Fibroblast of the aortic adventitia (primary cell): ENCODE results near the gene NCMAP. TPM values are rescaled to one million over a fixed set of nuclear protein-coding genes. Genes with fewer than 3 reads are reported as not detected.

Source experiments
- DNase-seq: peaks from one replicate; pipeline ENCODE4 v3.0.0-alpha.2; 2010; ENCODE audit warnings: low read depth
- H3K4me3 ChIP-seq: 2 replicates; pipeline ENCODE4 v1.5.1; 2011; ENCODE audit warnings: low read depth, mild to moderate bottlenecking, control low read depth, low read length, moderate library complexity
- total RNA-seq: library from RNA; depleted of rRNA; stranded (reverse); fragments of >200 nt; gene quantifications from 2 replicates; pipeline ENCODE4 v1.2.3, GENCODE V29; 2012; ENCODE audit warnings: low replicate concordance
- TF ChIP-seq, protein P1 (sequence below): IDR thresholded peaks from 2 replicates; pipeline ENCODE4 v1.5.1; 2011; ENCODE audit warnings: mild to moderate bottlenecking, low read length, control low read depth, inconsistent platforms; ENCODE audit not compliant: insufficient read depth

Gene NCMAP
- total RNA-seq, 1 donor = not detected

DNA sequence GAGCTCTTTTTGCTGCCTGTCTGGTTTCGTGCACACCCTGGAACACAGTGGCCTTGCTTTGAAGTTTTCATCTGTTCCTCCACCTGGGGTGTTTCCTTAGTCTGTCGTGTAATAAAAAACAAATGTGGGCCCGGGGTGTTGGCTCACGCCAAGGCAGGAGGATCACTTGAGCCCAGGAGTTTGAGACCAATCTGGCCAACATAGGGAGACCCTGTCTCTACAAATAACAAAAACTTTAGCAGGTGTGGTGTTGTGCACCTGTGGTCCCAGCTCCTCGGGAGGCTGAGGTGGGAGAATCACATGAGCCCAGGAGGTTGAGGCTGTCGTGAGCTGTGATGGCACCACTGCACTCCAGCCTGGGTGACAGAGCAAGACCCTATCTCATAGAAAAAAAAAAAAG is 4.5 kb downstream of the NCMAP start:
- no peak overlapping the region for H3K4me3 ChIP-seq
- TF ChIP-seq, protein P1, sequence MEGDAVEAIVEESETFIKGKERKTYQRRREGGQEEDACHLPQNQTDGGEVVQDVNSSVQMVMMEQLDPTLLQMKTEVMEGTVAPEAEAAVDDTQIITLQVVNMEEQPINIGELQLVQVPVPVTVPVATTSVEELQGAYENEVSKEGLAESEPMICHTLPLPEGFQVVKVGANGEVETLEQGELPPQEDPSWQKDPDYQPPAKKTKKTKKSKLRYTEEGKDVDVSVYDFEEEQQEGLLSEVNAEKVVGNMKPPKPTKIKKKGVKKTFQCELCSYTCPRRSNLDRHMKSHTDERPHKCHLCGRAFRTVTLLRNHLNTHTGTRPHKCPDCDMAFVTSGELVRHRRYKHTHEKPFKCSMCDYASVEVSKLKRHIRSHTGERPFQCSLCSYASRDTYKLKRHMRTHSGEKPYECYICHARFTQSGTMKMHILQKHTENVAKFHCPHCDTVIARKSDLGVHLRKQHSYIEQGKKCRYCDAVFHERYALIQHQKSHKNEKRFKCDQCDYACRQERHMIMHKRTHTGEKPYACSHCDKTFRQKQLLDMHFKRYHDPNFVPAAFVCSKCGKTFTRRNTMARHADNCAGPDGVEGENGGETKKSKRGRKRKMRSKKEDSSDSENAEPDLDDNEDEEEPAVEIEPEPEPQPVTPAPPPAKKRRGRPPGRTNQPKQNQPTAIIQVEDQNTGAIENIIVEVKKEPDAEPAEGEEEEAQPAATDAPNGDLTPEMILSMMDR = no peak
- DNase-seq = no peak

DNA sequence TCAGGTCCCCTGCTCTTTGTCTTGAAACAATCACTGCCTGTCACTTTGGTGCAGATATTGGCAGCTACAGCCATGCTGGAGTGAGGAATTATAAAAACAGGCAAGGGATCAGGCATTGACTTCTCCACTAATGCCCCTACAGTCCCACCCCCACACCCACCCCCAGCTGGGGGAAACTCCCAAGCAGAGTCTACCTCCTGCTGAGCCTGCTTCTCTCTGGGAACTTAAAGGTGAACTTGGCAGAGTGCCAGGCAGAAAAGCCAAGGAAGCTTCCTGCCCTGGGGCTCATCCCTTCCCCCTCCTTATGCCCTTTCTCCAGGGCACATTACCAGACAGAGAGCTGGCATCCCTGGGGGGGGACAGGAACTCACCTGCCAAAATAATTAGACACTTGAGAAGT is 6.7 kb downstream of the NCMAP start:
- TF ChIP-seq, protein P1 = no peak
- DNase-seq = no peak
- no peak overlapping the region for H3K4me3 ChIP-seq

DNA sequence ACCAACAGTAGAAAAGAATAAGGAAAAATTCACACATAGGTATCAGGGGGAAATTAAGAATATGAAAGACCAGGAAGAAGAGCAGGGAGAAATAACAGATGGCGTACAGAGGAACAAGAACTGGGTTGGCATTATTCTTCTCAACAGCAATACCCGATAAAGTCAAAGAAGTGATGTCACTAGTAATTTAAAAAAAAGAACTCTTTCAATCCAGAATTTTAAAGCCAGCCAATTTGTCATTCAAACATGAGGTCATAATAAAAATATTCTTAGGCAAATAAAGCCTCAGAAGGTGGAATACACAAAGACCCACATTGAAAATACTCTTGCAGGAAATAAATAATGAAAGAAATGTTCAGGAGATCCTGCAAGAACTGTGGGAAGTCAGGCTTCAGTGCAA is 8.8 kb downstream of the NCMAP start:
- no peak for DNase-seq
- no peak overlapping the region for H3K4me3 ChIP-seq
- TF ChIP-seq, protein P1 = no peak

DNA sequence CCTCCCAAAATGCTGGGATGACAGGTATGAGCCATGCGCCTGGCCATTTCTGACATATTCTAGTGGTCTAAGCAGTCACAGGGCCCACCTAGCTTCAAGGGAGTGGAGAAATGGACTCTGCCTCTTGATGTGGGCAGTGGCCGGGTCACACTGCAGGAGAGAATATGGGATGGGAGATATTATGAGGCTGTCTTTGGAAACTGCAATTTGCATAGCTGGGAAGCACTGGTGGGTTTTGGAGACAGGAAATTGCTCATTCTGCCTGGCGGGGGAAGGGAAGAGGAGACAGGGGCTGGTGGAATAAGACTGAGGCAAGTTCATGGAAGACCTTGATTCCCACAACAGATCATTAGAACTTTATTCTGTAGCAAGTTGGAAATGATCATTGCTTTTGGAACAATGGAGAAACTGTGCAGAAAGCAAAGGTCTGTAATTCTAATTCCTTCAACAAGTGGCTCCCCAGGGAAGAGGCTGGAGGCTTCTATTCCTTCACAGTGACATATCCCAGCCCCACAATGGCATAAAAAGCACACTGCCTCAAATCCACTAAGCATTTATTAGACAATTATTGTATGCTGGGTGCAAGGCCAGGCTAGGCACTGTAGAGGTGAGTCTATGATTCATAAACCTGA is 10.5 kb downstream of the NCMAP start:
- no peak for DNase-seq
- no peak overlapping the region for H3K4me3 ChIP-seq
- TF ChIP-seq, protein P1 = no peak

DNA sequence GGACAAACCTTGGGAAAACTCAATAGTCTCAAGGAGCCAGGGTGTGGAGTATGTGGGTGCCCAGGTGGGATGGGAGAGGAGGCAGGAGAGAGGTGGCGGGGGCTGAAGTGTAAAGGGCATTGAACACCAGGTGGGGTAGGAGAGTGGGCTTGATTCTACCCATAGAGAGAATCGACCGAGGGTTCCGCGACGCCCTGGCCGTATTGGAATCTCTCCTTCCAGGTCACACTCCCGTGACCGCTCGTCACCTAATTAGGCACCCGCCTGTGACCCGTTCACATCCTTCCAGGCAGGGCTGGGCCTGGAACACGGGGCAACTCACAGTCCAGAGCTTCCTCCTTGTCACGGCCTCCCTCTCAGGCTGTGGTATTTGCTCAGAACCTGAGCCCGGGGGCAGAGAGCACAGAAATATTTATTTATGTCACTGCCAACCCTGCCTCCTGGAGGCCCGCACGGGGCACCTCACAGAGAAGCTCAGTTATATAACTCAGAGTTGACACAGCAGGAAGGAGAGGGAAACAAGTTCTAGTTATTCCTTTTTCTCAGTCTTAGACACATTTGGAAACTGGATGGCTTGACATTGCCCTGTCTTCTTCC is 12.0 kb downstream of the NCMAP start:
- no peak overlapping the region for H3K4me3 ChIP-seq
- DNase-seq = no peak
- TF ChIP-seq, protein P1 = no peak

DNA sequence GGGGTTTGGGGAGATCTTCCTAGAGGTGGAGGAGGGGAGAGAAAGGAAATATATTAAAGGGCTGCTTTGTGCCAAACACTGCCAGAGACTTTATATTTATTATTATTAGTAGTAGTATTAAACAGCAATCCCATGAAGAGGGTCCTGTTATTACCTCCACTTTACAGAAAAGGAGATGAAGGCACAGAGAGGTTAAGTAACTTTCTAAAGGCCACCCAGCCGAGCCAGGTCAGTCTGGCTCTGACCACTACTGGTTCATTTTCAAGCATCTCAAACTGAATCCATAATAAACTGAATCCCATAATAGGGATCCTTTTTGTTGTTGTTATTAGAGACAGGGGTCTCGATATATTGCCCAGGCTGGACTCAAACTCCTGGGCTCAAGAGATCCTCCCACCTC is 12.6 kb downstream of the NCMAP start:
- TF ChIP-seq, protein P1 = no peak
- no peak for DNase-seq
- H3K4me3 ChIP-seq = no peak overlapping the region
